ENCODE data around the gene PRKAR1B. TPM values are rescaled to one million over a fixed set of nuclear protein-coding genes. Genes with fewer than 3 reads are reported as not detected.

Gene PRKAR1B
- total RNA-seq, 1 experiment from 2014 or later: 27.2 TPM

GRCh38 chr7:726854-727103, 302 bp downstream of the PRKAR1B start:
- ChIA-PET CTCF (interaction anchor here (0.6 kb wide), 1 partner anchor 406 kb away, joined by 3 read pairs; no protein-coding TSS in a partner anchor), POLR2A (ENCODE audit: low non-redundant PET) (no interaction called here)
- Histone ChIP-seq H3K27ac (ENCODE audit: low read depth, low read length, poor library complexity, severe bottlenecking) (peak overlapping the region; percentile 83), H3K4me3 (ENCODE audit: low read depth, low read length, poor library complexity, severe bottlenecking) (peak overlapping the region; percentile 84), H3K4me1 (ENCODE audit: insufficient read depth, low read length, poor library complexity, severe bottlenecking) (peaks cover 8% of the 10 kb centered on the region), H3K36me3 (ENCODE audit: insufficient read depth, low read length, poor library complexity, severe bottlenecking) (peaks cover 19% of the 10 kb centered on the region), H3K27me3 (replicated peaks; ENCODE audit: insufficient read depth, low read depth, low read length, poor library complexity) (no peaks in the 10 kb centered on the region), H3K9me3 (ENCODE audit: low read depth, low read length, poor library complexity, severe bottlenecking) (no peaks in the 10 kb centered on the region)
- DNase-seq (ENCODE audit: low spot score): no peak
- no TSS peak for BruUV-seq (replicated peaks)
- TF ChIP-seq CTCF (conservative IDR thresholded peaks at IDR 0.05; ENCODE audit: low read depth, low read length): no peak
- TF ChIP-seq EZH2 (IDR thresholded peaks at IDR 0.05; ENCODE audit: borderline replicate concordance, low read depth, low read length, poor library complexity, severe bottlenecking): no peak
- intact Hi-C loops (cut with micrococcal nuclease; ENCODE audit: unreplicated experiment): no loop called here

- peak; percentile 96 for DNase-seq (ENCODE audit: low spot score)
- TSS peak; percentile 74 for BruUV-seq (replicated peaks)
- Histone ChIP-seq H3K4me1 (ENCODE audit: insufficient read depth, low read length, poor library complexity, severe bottlenecking) (peaks cover 8% of the 10 kb centered on the region), H3K4me3 (ENCODE audit: low read depth, low read length, poor library complexity, severe bottlenecking) (peak within 1 kb of the TSS; percentile 84), H3K36me3 (ENCODE audit: insufficient read depth, low read length, poor library complexity, severe bottlenecking) (peaks cover 16% of the 10 kb centered on the region), H3K27me3 (replicated peaks; ENCODE audit: insufficient read depth, low read depth, low read length, poor library complexity) (no peaks in the 10 kb centered on the region), H3K9me3 (ENCODE audit: low read depth, low read length, poor library complexity, severe bottlenecking) (no peaks in the 10 kb centered on the region), H3K27ac (ENCODE audit: low read depth, low read length, poor library complexity, severe bottlenecking) (peak within 1 kb of the TSS; percentile 83)
- CTCF ChIA-PET: no interaction called here
- intact Hi-C loops (cut with micrococcal nuclease; ENCODE audit: unreplicated experiment): no loop called here
- POLR2A ChIA-PET (ENCODE audit: low non-redundant PET): no interaction called here
- no peak for TF ChIP-seq EZH2 (IDR thresholded peaks at IDR 0.05; ENCODE audit: borderline replicate concordance, low read depth, low read length, poor library complexity, severe bottlenecking)
- no peak for TF ChIP-seq CTCF (conservative IDR thresholded peaks at IDR 0.05; ENCODE audit: low read depth, low read length)
Observed at GRCh38 chr7:726084-726853, 812 bp downstream of the PRKAR1B start, which contains the start of gene DNAAF5. Gene DNAAF5, plus strand, starts transcription at chr7:726699. Its CDS starts 22 bp downstream, at chr7:726721.

GRCh38 chr7:725223-726005, 1.7 kb downstream of the PRKAR1B start:
- H3K4me1 ChIP-seq (ENCODE audit: insufficient read depth, low read length, poor library complexity, severe bottlenecking): peaks cover 8% of the 10 kb centered on the region
- ChIA-PET POLR2A (ENCODE audit: low non-redundant PET) (no interaction called here), CTCF (no interaction called here)
- H3K36me3 ChIP-seq (ENCODE audit: insufficient read depth, low read length, poor library complexity, severe bottlenecking): peaks cover 8% of the 10 kb centered on the region
- intact Hi-C loops (cut with micrococcal nuclease; ENCODE audit: unreplicated experiment): no loop called here
- no peaks in the 10 kb centered on the region for H3K27me3 ChIP-seq (replicated peaks; ENCODE audit: insufficient read depth, low read depth, low read length, poor library complexity)
- no peak for DNase-seq (ENCODE audit: low spot score)
- H3K9me3 ChIP-seq (ENCODE audit: low read depth, low read length, poor library complexity, severe bottlenecking): no peaks in the 10 kb centered on the region
- TF ChIP-seq CTCF (conservative IDR thresholded peaks at IDR 0.05; ENCODE audit: low read depth, low read length) (no peak), EZH2 (IDR thresholded peaks at IDR 0.05; ENCODE audit: borderline replicate concordance, low read depth, low read length, poor library complexity, severe bottlenecking) (no peak)
- H3K27ac ChIP-seq (ENCODE audit: low read depth, low read length, poor library complexity, severe bottlenecking): peak overlapping the region; percentile 83
- BruUV-seq (replicated peaks): no TSS peak
- H3K4me3 ChIP-seq (ENCODE audit: low read depth, low read length, poor library complexity, severe bottlenecking): peak overlapping the region; percentile 84

Measured in A673 (cell line).